ENCODE measurements around the gene ZNF652.

The ZNF652 gene

DNA sequence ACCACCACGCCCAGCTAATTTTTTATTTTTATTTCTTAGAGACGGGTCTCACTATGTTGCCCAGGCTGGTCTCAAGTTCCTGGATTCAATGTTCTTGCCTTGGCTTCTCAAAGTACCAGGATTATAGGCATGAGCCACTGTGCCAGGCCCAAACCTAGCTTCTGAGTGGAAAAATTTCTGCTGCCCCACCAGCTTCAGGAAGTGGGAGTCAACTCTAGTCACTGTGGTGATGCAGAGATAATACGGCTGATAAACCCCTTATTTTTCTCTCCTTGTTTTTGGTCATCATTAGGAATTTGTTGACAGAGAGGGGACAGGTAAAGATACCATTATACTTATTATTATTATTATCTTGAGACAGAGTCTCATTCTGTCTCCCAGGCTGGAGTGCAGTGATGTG is 103.7 kb downstream of the ZNF652 start:
- no peak for DNase-seq

GRCh38 chr17:49255125-49255524 is 106.9 kb downstream of the ZNF652 start:
- DNase-seq, result no peak

GRCh38 chr17:49254066-49254465 is 108.0 kb downstream of the ZNF652 start:
- DNase-seq, result no peak

DNA sequence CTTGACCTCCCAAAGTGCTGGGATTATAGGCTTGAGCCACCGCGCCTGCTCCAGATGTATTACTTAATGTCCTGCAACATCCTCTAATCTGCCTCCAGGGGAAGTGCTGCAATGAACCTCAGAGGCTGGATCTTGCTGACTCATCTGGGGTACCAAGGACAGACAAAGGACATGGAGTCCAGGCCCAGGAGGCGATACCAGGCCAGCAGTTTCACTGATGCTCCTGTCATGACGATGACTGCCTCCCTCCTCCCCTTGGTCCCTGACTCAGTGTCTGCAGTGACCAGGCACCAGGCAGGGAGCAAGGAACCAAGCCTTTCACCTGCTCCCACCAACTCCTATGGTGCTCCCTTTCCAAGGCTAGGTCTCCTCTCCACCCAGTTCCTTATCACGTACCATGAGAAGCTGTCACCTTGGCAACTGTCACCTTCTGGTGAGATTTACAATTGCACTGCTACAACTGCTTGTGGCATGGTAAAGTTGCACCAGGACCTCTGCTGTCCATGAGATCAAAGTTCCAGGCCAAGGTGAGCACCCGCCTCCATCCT is 109.8 kb downstream of the ZNF652 start:
- DNase-seq, result no peak

GRCh38 chr17:49249890-49250522 is 112.0 kb downstream of the ZNF652 start:
- DNase-seq, result no peak

DNA sequence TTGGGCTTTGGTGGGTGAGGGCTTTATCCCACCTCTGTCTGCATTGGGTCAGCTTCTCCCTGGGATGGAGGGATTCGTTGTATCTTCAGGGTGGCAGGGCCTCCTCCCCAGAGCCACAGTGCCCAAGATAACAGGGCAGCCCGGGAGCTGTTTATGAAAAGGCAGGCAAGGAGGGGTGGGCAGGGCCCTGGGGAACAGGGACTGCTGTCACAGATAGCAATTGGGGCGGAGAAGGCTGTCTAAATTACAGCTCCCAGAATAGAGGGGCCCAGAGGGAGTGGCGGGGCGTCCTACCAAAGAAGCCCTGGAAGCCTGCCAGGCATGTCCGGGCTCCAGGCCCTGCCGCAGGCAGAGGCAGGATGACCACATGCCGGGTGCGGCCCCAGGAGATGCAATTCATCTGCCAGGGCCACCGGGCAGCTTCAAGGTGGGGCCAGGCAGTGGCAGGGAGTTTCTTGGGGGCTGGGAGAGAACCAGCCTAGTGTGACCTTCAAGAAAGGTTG is 112.7 kb downstream of the ZNF652 start:
- DNase-seq, result no peak

GRCh38 chr17:49247944-49248343 is 114.1 kb downstream of the ZNF652 start:
- no peak for DNase-seq

- no peak for DNase-seq
These were observed 117.2 kb downstream of the ZNF652 start for GRCh38 chr17:49244839-49245238.
